Ishikawa (cell line): ENCODE results near the gene GRK1.

Experiments
- CEBPB ChIP-seq: IDR thresholded peaks from 2 replicates; pipeline ENCODE4 v1.6.1; 2012
- RAD21 ChIP-seq: IDR thresholded peaks from 2 replicates; pipeline ENCODE4 v1.6.1; 2012; ENCODE audit warnings: low read depth
- REST ChIP-seq: IDR thresholded peaks from 2 replicates; pipeline ENCODE4 v1.6.1; 2012; ENCODE audit warnings: low read depth, mild to moderate bottlenecking
- TCF12 ChIP-seq: IDR thresholded peaks from 2 replicates; pipeline ENCODE4 v1.6.1; 2012; ENCODE audit warnings: low read depth
- YY1 ChIP-seq: IDR thresholded peaks from 2 replicates; pipeline ENCODE4 v1.6.1; 2012; ENCODE audit warnings: low read depth

GRCh38 chr13:113637262-113638160, 29.5 kb upstream of the GRK1 start:
- no peak for TF ChIP-seq TCF12
- no peak for TF ChIP-seq RAD21
- TF ChIP-seq REST: no peak
- TF ChIP-seq YY1: no peak
- TF ChIP-seq CEBPB: no peak
